Peyer's patch (tissue), 4 donors: Measurements from ENCODE around the gene RTN4RL1.

Experiments used
- POLR2A ChIP-seq, 2 donors: fragments of 450-650 bp; IDR thresholded peaks; one replicate each; pipeline ENCODE4 v1.5.1; 2017; ENCODE audit warnings: antibody characterized with exemption in 2 of 2, mild to moderate bottlenecking in 2 of 2, moderate library complexity in 2 of 2
- TF ChIP-seq, protein P1 (sequence below), 6 experiments: fragments of 450-650 bp in 4 of 6; fragments of 200-600 bp in 2 of 6; sonication (generic) in 1 of 6; IDR thresholded peaks; one replicate each; pipeline ENCODE4 v1.5.1; 2017 to 2019; ENCODE audit warnings: antibody characterized with exemption in 6 of 6, mild to moderate bottlenecking in 3 of 6, moderate library complexity in 1 of 6

- TF ChIP-seq POLR2A (IDR thresholded peaks at IDR 0.05): no peak
- TF ChIP-seq, protein P1, sequence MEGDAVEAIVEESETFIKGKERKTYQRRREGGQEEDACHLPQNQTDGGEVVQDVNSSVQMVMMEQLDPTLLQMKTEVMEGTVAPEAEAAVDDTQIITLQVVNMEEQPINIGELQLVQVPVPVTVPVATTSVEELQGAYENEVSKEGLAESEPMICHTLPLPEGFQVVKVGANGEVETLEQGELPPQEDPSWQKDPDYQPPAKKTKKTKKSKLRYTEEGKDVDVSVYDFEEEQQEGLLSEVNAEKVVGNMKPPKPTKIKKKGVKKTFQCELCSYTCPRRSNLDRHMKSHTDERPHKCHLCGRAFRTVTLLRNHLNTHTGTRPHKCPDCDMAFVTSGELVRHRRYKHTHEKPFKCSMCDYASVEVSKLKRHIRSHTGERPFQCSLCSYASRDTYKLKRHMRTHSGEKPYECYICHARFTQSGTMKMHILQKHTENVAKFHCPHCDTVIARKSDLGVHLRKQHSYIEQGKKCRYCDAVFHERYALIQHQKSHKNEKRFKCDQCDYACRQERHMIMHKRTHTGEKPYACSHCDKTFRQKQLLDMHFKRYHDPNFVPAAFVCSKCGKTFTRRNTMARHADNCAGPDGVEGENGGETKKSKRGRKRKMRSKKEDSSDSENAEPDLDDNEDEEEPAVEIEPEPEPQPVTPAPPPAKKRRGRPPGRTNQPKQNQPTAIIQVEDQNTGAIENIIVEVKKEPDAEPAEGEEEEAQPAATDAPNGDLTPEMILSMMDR (IDR thresholded peaks at IDR 0.05): no peak
Measured at GRCh38 chr17:1942666-1943435, 82.3 kb downstream of the RTN4RL1 start.
